Upper lobe of right lung (tissue), 1 donor: Measurements from ENCODE around the gene INPP5A. TPM values are rescaled to one million over a fixed set of nuclear protein-coding genes. Genes with fewer than 3 reads are reported as not detected.

Experiments used
- ATAC-seq: fragments of 200-7000 bp; cut with Tn5 transposase; one replicate; pipeline ENCODE4 v1.9.1; 2020; ENCODE audit warnings: mild to moderate bottlenecking, moderate library complexity
- DNase-seq: peaks from one replicate; pipeline ENCODE4 v3.0.0-alpha.2; 2020
- H3K27ac ChIP-seq: fragments of 200-600 bp; one replicate; pipeline ENCODE4 v1.8.0; 2022
- H3K27me3 ChIP-seq: fragments of 200-600 bp; one replicate; pipeline ENCODE4 v1.8.0; 2022; ENCODE audit warnings: mild to moderate bottlenecking
- H3K36me3 ChIP-seq: fragments of 200-600 bp; one replicate; pipeline ENCODE4 v1.8.0; 2022
- H3K4me1 ChIP-seq: fragments of 200-600 bp; one replicate; pipeline ENCODE4 v1.8.0; 2022
- H3K4me3 ChIP-seq: fragments of 200-600 bp; one replicate; pipeline ENCODE4 v1.8.0; 2022; ENCODE audit warnings: mild to moderate bottlenecking
- H3K9me3 ChIP-seq: fragments of 200-600 bp; one replicate; pipeline ENCODE4 v1.8.0; 2022
- intact Hi-C: fragments of 100-400 bp; cut with DNase I; formaldehyde crosslinking; loops from one replicate; pipeline ENCODE4 v1.11.0; 2022
- total RNA-seq: library from RNA; stranded (reverse); fragmentation: NEBNext Ultra II Directional; extraction: Animal tissue kit (Norgen Biotek cat#: 25700); gene quantifications from one replicate; pipeline ENCODE4 v1.2.1, GENCODE V29; 2021
- TF ChIP-seq, protein P1 (sequence below): fragments of 200-600 bp; IDR thresholded peaks from one replicate; pipeline ENCODE4 v1.8.0; 2022; ENCODE audit warnings: antibody characterized with exemption
- donor health status: DM: no; HTN: yes; CAD: no; lungs with severe emphysema.

INPP5A gene
- total RNA-seq, 1 donor from 2014 or later = 38.3 TPM

DNA sequence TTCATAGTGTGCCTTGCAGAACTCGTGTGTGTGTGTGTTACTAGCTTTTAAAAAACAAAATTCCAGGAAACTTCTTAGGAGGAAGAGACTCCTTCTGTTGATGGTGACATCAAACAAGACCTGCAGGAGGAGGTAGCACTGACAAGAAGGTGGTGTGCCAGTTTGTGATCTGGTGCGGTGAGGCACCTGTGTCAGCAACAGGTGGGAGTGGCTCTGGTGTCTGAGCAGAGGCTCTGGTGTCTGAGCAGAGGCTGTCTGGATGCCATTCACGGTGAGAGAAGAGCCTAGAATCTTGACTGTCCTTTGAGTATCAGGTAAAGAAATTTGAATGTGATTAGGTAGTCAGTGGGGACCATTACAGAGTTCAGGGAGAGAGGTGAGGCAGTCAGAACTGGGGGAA, 122.8 kb downstream of the INPP5A start:
- H3K27ac ChIP-seq = no peak overlapping the region
- intact Hi-C loops = no loop called here
- H3K4me1 ChIP-seq = no peaks in the 10 kb centered on the region
- no peaks in the 10 kb centered on the region for H3K27me3 ChIP-seq
- peaks cover 5% of the 10 kb centered on the region for H3K36me3 ChIP-seq
- no peaks in the 10 kb centered on the region for H3K9me3 ChIP-seq
- no peak overlapping the region for H3K4me3 ChIP-seq
- ATAC-seq (no peak), DNase-seq (no peak)
- TF ChIP-seq, protein P1, sequence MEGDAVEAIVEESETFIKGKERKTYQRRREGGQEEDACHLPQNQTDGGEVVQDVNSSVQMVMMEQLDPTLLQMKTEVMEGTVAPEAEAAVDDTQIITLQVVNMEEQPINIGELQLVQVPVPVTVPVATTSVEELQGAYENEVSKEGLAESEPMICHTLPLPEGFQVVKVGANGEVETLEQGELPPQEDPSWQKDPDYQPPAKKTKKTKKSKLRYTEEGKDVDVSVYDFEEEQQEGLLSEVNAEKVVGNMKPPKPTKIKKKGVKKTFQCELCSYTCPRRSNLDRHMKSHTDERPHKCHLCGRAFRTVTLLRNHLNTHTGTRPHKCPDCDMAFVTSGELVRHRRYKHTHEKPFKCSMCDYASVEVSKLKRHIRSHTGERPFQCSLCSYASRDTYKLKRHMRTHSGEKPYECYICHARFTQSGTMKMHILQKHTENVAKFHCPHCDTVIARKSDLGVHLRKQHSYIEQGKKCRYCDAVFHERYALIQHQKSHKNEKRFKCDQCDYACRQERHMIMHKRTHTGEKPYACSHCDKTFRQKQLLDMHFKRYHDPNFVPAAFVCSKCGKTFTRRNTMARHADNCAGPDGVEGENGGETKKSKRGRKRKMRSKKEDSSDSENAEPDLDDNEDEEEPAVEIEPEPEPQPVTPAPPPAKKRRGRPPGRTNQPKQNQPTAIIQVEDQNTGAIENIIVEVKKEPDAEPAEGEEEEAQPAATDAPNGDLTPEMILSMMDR = no peak

DNA sequence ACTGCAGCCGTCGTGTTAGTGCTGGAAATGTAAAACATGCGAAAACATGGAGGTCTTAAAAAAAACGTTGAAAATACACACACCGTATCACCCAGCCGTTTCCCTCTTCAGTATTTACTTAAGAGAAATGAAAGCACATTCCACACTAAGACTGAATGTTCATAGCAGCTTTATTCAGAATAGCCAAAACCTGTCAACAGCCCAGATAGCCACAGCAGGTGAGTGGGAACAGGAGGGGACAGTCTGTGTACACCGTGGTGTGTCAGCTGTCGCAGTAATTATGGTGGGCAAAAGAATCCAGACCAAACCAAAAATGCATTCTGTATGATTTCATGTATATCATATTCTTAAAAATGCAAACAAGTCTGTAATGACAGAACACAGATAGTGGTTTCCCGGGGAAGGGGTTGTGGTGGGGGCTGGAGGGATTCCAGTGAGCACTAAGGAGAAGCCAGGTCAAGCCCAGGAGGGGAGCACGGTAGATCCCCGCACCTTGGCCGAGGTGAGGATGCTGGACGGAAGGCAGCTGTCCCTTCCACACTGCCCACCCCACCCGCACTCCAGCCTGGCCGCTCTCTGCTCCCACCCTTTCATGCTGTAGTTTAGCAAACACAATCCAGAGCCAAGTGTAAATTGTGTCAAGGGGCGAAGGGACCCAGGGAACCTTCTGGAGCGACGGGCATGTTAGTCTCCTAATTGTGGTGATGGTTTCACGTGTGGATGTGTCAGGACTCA, 124.8 kb downstream of the INPP5A start:
- DNase-seq (no peak), ATAC-seq (no peak)
- H3K9me3 ChIP-seq = no peaks in the 10 kb centered on the region
- peaks cover 5% of the 10 kb centered on the region for H3K36me3 ChIP-seq
- H3K27ac ChIP-seq = no peak overlapping the region
- no peaks in the 10 kb centered on the region for H3K4me1 ChIP-seq
- H3K4me3 ChIP-seq = no peak overlapping the region
- TF ChIP-seq, protein P1 = no peak
- intact Hi-C loops = no loop called here
- no peaks in the 10 kb centered on the region for H3K27me3 ChIP-seq

DNA sequence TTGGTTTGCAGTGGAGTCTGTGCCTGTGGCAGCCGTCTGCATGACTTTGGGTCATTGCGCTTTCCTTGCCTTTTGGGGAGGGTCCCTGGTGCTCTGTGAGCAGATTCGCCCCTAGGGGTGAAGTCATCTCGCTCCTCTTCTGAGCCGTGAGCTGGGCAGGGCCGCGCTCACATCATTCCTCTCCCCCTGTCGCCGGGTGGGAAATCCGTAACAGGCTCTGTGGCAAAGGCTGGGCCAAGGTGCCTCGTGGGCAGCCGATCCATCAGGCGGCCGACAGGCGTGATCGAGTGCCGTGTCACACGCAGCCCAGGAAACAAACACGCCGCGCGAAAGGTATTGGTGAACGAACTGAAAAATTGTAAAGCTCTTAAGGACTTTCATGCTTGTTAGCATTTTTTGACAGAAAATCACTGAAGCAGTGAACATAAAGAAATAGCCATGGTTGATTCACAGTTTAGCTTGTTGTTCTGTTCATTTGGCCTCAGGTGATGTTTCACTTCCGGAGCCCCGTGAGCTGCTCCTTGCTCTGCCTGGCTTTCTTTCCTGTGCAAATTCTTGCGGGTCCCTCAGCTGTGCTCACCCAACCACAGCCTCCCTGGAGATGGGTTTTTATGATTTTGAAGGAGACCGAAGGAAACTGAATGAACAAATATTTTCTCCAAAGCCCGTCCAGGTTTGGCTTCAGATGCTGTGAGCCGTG, 126.2 kb downstream of the INPP5A start:
- no peak for ATAC-seq
- Histone ChIP-seq H3K4me3 (no peak overlapping the region), H3K27me3 (no peaks in the 10 kb centered on the region), H3K4me1 (no peaks in the 10 kb centered on the region), H3K9me3 (no peaks in the 10 kb centered on the region), H3K27ac (no peak overlapping the region), H3K36me3 (peaks cover 3% of the 10 kb centered on the region)
- intact Hi-C loops = no loop called here
- DNase-seq = no peak
- TF ChIP-seq, protein P1 = no peak

DNA sequence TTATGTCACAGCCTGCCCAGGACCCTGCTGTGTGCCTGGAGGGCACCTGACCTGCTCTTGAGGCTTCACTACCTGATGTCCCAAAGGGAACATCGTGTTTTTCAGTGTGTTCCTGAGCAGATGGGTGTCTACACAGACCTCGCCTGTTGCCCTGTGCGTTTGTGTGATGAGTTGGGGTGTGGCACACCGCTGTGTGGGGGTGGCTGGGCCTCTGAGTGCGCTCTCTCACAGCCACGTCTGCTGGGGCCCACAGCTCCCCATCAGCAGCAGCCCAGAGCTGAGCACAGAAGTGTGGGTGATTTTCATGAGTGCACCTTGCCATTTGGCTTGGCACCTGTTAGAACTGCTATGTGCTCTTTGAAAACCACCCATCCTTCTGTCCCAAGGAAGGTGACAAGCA, 126.8 kb downstream of the INPP5A start:
- no peak for DNase-seq
- TF ChIP-seq, protein P1 = no peak

DNA sequence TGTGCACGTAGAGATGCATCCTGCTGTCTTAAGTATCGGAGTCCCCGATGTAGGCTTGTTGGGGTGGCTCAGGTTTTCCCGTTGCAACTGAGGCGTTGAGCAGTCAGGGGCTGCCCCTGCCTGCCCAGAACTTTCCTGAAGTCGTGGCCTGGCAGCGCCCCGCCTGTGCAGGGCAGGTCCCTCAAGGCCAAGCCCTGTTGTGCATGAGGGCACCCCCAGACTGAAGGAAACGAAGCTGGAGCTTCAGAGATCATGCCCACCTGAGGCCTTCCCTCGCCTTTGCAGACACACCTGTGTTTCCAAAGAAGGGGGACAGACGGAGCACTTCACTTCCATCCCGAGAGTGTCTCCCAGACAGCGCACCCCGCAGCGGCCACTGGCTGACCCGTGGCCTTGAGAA, 127.3 kb downstream of the INPP5A start:
- TF ChIP-seq, protein P1 = no peak
- H3K4me3 ChIP-seq = no peak overlapping the region
- intact Hi-C loops = no loop called here
- no peak for ATAC-seq
- no peak overlapping the region for H3K27ac ChIP-seq
- no peaks in the 10 kb centered on the region for H3K27me3 ChIP-seq
- H3K4me1 ChIP-seq = no peaks in the 10 kb centered on the region
- H3K9me3 ChIP-seq = no peaks in the 10 kb centered on the region
- DNase-seq = no peak
- H3K36me3 ChIP-seq = no peaks in the 10 kb centered on the region

More for the DNA sequence above, 126.8 kb downstream of the INPP5A start:
- Histone ChIP-seq H3K27ac (no peak overlapping the region), H3K9me3 (no peaks in the 10 kb centered on the region), H3K36me3 (no peaks in the 10 kb centered on the region), H3K4me1 (no peaks in the 10 kb centered on the region), H3K4me3 (no peak overlapping the region), H3K27me3 (no peaks in the 10 kb centered on the region)
- intact Hi-C loops = no loop called here
- no peak for ATAC-seq
